Measurements from ENCODE around the gene TUBB6.

GRCh38 chr18:12299862-12300261 is 8.2 kb upstream of the TUBB6 start:
- TF ChIP-seq CTCF (IDR thresholded peaks at IDR 0.05) (no peak), POLR2A (IDR thresholded peaks at IDR 0.05) (no peak)
